HG03457 (cell line): Measurements from ENCODE around the gene TDRD5.
"Not testable (repeated sequence)": the region's sequence is repeated elsewhere in the genome, so short reads cannot be mapped to it uniquely, and the experiment has no call there.

ENCODE experiments used
- ATAC-seq: cut with Tn5 transposase; IDR thresholded peaks from one replicate; pipeline ENCODE4 v1.9.1; 2021; ENCODE audit warnings: moderate number of reproducible peaks; ENCODE audit not compliant: unreplicated experiment

The TDRD5 gene

DNA sequence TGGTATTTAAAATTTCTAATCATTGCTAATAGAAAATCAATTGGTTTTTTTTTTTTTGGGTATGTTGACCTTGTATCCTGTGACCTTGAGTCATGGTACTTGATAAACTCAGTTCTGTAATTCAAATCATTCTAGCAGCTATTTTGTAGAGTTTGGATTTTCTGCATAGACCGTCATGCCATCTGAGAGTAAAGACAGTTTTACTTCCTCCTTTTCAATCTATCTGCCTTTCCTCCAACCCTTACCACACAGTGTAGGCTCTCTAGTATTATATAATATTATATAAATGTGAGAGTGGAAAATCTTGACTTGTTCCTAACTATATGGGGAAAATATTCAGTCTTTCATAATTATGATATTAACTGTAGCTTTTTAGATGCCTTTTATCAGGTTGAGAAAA, 7.0 kb downstream of the TDRD5 start:
- no peak for ATAC-seq

DNA sequence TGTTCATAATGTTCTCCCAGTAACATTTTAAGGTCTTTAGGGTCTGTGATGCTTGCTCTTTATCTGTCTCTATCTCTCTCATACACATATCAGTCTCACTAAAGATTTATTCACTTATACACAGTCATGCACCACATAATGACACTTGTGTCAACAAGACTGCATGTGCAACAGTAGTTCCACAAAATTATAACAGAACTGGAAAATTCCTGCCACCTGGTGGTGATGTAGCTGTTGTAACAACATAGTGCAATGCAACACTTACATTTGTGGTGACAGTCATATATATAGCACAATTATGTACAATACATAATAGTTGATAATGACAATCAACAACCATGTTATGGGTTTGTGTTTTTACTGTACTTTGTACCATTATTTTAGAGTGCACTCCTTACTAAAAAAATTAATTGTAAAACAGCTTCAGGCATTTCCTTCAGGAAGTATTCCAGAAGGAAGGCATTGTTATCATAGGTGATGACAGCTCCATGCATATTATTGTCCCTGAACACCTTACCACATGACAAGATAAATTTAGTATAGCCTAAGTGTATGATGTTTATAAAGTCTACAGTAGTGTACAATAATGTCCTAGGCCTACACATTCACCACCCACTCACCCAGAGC, 8.1 kb downstream of the TDRD5 start:
- no peak for ATAC-seq

DNA sequence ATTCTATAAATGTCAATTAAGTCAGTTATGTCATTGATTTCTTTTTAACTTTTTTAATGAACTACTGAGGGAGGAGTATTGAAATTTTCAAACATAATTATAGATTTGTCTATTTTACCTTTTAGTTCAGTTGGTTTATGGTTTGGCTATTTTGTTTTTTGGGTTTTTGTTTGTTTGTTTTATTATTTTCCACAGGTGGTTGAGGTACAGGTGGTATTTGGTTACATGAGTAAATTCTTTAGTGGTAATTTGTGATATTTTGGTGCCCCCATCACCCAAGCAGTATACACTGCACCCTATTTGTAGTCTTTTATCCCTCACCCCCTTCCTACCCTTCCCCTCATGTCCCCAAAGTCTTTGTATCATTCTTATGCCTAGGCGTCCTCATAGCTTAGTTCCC, 9.5 kb downstream of the TDRD5 start:
- ATAC-seq: no peak

DNA sequence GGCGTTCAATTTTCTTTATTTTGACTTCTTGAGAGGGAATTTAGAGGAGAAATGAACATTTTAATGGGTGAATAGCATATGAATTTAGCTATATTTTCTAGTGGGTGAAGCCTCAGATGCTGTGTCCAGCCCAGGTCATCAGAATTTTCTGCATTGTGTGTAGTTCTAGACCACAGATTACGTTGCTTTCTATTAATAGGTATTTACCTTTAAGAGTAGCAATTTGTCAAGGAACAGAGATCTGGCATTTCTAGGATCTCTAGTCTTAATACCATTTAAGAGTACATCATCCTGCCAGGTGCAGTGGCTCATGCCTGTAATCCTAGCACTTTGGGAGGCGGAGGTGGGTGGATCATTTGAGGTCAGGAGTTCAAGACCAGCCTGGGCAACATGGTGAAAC, 20.7 kb downstream of the TDRD5 start:
- ATAC-seq: no peak

DNA sequence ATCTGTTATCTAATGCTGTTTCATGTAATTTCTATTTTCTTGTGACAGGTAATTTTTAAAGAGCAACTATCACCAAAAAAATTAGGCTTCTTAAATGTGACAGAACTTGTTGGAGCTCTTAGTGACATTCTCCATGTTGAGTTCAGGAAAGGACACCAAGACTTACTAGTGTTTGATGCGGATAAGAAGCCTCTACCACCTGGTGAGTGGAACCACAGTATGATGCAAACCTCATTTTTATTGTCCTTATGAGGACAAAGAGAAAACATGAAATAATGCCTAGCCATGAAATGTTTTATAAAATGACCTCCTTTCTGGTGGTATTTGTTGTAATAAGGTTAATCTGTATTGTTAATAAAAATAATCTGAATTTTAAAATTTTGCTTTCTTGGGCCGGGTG, 39.1 kb downstream of the TDRD5 start:
- ATAC-seq: no peak

DNA sequence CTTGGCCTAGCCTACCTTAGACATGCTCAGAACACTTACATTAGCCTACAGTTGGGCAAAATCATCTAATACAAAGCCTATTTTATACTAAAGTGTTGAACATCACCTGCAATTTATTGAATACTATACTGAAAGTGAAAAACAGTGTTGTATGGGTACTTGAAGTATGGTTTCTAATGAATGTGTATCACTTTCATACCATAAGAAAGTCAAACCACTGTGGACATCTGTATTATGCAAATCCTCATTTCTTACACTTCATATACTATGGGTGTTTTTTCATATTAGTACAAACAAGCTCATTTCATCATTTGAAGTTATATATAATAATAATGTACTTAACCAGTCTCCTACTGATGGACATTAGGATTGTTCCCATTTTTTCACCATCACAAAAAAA, 41.2 kb downstream of the TDRD5 start:
- peak; percentile 63 for ATAC-seq

DNA sequence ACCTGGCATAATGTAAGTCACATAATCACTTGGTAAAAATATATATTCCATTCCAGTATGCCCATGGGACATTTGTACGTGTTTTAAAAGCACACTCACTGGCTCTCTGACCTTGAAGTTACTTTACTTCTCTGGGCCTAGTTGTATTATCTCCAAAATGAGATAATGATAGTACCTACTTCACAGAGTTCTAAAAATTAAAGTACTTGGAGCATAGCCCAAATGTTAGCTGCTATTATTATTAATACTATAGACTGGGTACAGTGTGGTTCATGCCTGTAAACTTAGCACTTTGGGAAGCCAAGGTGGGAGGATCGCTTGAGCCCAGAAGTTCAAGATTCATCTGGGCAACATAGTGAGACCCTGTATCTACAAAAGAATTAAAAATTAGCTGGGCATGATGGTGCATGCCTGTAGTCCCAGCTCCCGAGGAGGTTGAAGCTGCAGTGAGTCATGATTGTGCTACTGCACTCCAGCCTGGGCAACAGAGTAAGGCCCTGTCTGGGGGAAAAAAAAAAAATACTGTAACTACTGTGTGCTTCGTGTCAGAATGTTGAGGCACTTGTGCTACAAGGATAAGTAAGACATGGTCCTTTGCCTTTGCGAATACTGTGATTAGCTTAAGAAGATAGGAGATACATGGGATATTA, 45.7 kb downstream of the TDRD5 start:
- ATAC-seq: no peak

DNA sequence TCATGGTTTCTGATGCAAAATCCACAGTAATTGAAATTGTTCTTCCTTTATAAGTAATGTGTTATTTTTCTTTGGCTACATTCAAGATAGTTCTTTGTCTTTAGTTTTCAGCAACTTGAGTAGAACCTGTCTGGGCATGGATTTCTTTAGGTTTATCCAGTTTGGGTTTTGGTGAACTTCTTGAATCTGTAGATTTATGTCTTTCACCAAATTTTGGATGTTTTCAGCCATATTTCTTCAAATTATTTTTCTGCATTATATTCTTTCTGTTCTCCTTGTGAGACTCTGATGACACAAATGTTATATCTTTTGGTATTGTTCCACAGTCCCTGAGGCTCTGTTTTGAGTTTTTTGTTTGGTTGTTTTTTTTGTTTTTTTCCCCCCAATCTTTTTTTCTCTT, 69.4 kb downstream of the TDRD5 start:
- no peak for ATAC-seq

DNA sequence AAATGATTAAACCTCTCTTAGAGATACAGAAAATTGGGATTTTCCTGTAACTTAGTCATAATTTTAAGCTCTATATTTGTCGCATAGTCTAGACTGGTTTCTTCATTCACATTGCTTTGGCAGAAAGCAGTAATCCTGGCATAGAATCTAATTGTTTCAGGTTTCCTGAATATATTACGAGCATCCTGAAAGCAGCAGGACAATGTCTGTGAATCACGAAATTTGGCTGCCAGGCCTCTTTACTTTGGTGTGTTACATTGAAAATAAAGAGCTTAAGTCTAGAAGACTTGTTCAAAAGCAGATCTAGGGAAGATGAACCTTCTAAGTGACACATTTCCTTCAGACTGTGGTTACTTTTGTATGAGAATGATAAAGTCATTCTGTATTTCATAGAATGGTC, 72.2 kb downstream of the TDRD5 start:
- no peak for ATAC-seq

DNA sequence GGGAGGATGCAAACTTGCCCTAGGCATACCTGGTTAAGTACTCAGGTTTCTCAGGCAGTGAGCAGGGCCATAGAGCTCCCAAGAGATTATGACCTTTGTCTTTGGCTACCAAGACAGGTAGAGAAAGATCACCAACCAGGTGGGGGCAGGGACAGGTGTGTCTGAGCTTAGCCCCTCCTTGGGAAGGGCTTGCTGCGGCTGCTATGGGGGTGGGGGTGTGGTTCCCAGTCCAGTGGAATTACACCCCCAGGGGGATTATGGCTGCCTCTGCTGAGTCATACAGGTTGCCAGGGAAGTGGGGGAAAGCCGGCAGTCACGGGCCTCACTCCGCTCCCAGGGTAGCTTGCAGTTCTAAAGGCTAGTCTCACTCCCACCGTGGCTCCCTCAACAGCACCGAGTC, 86.2 kb downstream of the TDRD5 start:
- no peak for ATAC-seq

DNA sequence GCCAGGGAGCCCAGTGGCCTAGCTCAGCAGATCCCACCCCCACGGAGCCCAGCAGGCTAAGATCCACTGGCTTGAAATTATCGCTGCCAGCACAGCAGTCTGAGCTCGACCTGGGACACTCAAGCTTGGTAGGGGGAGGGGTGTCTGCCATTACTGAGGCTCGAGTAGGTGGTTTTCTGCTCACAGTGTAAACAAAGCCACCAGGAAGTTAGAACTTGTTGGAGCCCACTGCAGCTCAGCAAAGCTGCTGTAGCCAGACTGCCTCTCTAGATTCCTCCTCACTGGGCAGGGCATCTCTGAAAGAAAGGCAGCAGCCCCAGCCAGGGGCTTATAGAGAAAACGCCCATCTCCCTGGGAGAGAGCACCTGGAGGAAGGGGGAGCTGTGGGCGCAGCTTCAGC, 102.9 kb downstream of the TDRD5 start:
- ATAC-seq: not testable (repeated sequence)

DNA sequence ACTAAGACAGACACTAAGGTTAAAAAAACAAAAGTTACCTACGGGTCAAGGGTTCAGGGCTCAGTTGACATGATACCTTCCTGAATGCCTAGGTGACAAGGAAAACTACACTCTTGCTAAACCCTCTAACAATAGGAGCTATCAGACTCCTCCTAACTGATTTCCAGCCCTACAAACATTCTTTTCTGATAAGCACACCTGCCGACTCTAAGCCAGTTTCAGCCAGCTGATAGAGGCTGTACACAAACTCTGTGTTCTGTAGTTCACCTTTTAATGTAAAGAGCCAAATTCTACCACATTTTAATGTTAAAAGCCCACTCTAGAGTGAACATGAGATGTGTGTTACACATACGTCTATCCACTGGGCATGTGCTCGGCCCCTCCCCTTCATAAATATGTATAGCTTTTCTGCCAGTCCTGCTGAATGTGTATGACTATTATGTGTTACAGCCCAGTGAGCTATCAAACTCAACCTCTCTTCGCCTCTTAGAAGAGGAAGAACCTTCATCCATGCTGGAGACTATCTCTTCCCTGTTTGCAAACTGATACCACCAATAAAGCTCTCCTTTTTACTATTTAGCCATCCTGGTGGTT, 111.4 kb downstream of the TDRD5 start:
- no peak for ATAC-seq

DNA sequence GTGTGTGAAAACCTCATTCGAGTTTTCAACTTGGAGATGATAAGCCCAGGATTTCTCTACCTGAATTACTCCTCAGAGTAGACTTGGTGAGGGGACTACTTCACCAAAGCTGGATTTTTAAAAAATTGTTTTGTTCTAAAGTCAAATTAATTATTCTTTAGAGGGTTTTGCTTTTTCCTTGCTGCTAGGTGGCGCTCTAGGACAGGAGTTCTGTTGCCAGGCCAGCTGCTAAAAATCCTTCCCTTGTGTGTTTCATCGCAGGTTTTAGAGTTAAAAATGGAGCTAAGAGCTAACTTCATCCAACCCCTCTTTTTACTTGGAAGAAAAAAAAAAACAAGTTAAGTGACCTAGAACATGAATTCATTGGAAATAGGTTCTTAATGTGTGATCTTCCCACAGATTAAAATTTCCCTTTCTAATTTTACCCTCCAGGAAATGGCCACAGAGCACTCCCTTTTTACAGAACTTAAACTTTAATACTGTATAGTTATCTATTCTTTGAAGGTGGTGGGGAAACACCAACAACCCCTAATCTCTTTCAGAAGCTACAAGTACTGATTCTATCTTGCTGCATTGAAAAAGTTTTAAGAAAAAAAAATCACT, 114.8 kb downstream of the TDRD5 start:
- no peak for ATAC-seq

DNA sequence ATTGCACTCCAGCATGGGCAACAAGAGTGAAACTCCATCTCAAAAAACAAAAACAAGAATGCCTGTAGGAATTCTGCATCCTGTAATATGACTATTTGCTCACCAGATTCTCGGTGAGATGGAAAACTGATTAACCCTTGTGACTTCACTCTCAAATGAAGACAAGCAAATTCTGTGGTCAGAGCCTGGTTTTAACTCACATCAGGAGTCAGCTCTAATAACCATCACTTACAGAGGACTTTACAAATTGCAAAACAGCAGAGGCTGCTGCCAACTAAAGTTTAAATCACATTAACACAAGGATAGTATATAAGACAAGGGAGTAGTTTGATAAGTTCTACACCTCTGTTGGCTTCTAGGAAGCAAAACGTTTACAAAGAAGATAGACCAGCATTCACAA, 115.8 kb downstream of the TDRD5 start:
- no peak for ATAC-seq

DNA sequence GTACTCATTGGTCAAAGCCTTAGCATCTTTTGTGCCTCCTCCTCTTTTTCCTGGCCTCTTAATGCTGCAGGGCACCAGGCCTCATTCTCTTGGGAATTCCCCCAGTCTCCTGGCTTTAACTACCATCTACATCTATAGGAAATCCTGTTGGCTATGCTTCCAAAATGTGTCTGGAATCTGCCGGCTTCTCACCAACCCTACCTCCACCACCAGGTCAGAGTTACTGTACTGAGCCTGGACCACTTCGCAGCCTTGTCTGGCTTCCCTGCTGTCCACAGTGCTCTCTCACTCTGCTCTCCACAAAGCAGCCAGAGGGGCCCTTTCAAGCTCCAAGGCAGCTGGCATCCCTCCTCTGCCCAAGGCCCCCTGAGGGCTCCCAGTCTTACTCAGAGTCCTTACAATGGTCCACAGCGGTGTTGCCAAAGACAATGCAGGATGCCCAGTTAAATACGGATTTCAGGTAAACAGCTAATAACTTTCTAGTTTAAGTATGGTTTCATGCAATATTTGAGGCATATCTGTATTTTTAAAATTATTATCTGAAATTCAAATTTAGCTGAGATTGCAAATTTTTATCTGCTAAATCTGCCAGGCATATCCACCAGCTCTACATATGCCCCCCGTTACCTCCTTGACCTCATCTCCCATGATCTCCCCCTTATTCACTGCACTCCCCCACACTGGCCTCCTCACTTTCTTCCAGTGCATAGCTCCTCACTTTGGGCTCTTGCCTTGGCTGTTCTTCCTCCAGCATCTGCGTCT, 117.0 kb downstream of the TDRD5 start:
- ATAC-seq: no peak

DNA sequence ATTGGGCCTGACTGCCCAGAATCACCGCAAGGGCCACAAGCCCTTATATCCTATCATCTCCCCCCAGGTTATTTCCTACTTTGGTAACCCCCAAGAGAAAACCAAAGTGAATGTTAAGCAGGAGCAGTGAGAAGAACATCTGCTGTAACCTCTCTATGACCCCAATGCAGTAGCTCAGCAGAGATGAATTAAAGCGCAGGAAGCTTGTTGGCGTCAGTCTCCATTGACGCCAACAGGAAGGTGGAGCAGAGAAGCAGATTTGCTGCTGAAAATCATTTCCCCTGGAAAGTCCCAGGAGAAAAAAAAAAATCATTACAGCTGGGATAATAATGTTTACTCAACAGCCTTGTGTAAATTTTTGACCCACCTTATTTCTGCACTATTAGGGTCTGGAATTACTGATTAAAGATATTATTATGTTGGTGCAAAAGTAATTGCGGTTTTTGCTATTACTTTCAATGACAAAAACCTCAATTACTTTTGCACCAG, 118.3 kb downstream of the TDRD5 start:
- peak; percentile 67 for ATAC-seq

DNA sequence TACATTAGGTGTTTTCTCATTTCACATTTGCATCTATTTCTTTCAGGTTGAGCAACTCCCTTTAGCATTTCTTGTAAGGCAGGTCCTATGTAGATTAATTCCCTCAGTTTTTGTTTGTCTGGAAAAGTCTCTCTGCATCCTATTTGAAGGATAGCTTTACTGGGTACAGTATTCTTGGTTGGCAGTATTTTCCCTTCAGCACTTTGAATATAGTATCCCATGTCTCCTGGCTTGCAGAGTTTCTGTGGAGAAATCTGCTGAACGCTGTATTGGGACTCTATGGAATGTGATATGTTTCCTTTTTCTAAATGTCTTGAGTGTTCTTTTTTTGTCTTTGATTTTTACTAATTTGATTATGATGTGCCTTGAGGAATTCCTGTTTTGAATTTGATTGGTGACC, 122.5 kb downstream of the TDRD5 start:
- no peak for ATAC-seq

DNA sequence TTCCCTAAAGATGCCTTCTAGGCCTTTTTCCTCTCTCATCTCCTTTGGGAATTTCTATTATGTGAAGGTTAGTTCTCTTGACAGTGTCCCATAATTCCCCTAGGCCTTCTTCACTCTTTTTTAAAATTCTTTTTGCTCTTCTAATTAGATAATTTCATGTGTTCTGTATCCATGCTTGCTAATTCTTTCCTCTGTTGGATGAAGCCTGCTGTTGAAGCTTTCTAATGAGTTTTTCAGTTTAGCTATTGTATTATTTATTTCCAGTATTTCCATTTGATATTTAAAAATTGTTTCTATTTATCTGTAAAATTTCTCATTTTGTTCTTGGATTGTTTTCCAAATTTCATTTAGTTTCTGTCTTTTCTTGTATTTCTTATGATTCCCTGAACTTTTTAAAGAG, 123.0 kb downstream of the TDRD5 start:
- ATAC-seq: no peak

DNA sequence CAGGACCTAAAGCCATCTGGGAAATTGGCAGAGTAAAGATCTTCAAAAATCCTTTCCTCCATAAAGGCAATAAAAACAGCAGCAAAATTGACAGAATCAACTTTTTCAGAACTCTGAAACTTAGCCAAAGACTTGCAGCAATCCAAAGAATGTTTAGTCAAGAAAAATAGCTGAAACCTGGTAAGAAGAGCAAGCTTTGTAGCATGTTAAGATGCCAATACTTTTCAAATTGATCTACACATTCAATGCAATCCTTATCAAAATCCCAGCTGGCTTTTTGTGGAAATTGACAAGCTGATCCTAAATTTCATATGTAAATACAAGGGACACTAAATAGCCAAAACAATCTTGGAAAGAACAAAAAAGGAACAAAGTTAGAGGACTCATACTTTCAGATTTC, 127.6 kb downstream of the TDRD5 start:
- ATAC-seq: no peak

DNA sequence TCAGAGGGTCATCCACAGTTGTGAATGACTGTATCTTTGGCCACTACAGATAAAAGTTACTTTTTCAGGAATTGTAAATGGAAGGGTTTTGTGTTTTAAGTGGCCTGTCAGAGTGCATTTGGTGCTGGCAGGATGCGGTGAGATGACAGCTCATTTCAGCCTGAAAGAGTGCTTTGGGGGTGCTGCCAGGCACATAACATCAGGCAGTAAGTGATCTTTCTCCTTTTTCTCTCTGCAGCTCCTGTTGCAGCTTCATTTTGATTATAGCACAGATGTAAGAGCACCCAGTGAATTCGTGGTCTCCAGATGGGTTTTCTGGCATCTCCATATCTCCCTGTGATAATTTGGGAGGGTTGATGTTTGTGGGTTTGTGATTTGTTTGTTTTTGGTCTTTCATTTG, 136.6 kb downstream of the TDRD5 start:
- ATAC-seq: no peak

DNA sequence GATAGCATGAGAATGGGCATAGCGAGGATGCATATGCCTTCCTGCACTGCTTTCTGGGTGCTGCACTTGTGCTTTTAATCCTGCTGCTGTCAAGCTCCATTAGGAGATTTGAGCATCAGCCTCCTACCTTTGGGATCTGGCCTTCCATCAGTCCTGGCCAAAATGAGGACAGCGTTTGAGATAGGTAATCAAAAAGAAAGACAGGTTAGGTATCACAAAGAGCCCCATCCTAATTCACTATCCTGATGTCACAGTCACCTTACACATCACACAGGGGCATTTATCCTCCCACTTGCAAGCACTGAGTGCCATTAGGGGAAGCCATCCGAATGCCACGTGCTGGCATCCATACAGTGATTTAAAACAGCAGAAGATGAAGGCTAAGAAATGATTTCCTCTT, 138.2 kb downstream of the TDRD5 start:
- no peak for ATAC-seq
